ENCODE measurements around the gene DDX21. TPM values are rescaled to one million over a fixed set of nuclear protein-coding genes. Genes with fewer than 3 reads are reported as not detected.

DDX21 gene
- total RNA-seq, 4 donors from 2014 or later: 8.8 to 29.5 (median 17.0) TPM

DNA sequence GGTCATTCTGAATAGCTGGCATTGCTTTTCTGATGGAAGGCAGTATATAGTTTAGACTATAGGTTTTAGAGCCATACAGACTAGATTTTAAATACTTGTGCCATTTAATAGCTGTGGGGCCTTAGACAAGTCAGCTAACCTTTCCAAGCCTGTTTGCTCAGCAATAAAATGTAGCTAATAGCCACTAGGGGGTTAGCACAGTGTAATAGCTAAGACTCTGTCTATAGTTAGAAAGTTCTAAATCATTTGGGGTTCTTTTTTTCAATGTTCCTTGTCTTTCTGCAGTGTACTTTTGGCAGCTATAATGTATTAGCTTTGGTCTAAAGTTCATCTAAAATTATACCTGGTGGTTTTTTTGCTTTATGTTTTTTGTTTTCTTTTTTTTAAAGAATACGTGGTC is 25.1 kb downstream of the DDX21 start:
- no peaks in the 10 kb centered on the region for H3K4me1 ChIP-seq
- WGBS, 2 donors (ENCODE audit: low coverage in 1 of 2): 92 to 100% methylated on average over 1 of the region's 1 CpG
- no peaks in the 10 kb centered on the region for H3K9me3 ChIP-seq
- peaks cover 0 to 68% (median 26%) of the 10 kb centered on the region in 4 donors for H3K36me3 ChIP-seq
- H3K4me3 ChIP-seq: no peak overlapping the region
- intact Hi-C loops (cut with DNase I; ENCODE audit: low total_unique reads) (no loop called here), in situ Hi-C loops (cut with MboI; ENCODE audit: low pct_ligation_motif_present in 1 of 4, low pct_unique_long_range_greater_than_20kb in 1 of 4, low sequenced_read_pairs in 3 of 4) (loop anchor here in 3 of 4 donors (25.0 kb wide), 2 partner anchors 131 to 406 kb away; partner anchors contain the start of gene VPS26A (in 1 of the 3))
- H3K27ac ChIP-seq: no peak overlapping the region
- DNase-seq: no peak
- TF ChIP-seq CTCF (IDR thresholded peaks at IDR 0.05): peak in 1 of 5 experiments; percentile 14
- no peak for TF ChIP-seq EP300 (IDR thresholded peaks at IDR 0.05; ENCODE audit: low read depth)
- no peaks in the 10 kb centered on the region for H3K27me3 ChIP-seq

DNA sequence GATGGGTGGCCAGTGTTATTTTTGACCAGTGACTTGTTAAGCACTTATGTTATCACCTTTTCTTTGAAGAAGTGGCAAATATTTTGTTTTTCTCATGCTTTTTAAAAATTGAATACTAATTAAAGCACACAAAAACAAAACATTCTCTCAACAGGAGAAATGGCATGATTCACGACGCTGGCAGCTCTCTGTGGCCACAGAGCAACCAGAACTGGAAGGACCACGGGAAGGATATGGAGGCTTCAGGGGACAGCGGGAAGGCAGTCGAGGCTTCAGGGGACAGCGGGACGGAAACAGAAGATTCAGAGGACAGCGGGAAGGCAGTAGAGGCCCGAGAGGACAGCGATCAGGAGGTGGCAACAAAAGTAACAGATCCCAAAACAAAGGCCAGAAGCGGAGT is 26.4 kb downstream of the DDX21 start:
- no peaks in the 10 kb centered on the region for H3K9me3 ChIP-seq
- intact Hi-C loops (cut with DNase I; ENCODE audit: low total_unique reads) (no loop called here), in situ Hi-C loops (cut with MboI; ENCODE audit: low pct_ligation_motif_present in 1 of 4, low pct_unique_long_range_greater_than_20kb in 1 of 4, low sequenced_read_pairs in 3 of 4) (loop anchor here in 3 of 4 donors (25.0 kb wide), 2 partner anchors 130 to 405 kb away; partner anchors contain the start of gene VPS26A (in 1 of the 3))
- H3K4me1 ChIP-seq: no peaks in the 10 kb centered on the region
- WGBS, 2 donors (ENCODE audit: low coverage in 1 of 2): 91 to 93% methylated on average over 11 of the region's 11 CpGs
- no peak overlapping the region for H3K27ac ChIP-seq
- TF ChIP-seq POLR2AphosphoS5 (IDR thresholded peaks at IDR 0.05): no peak
- no peak for TF ChIP-seq EP300 (IDR thresholded peaks at IDR 0.05; ENCODE audit: low read depth)
- no peak for TF ChIP-seq CTCF (IDR thresholded peaks at IDR 0.05)
- no peak for TF ChIP-seq POLR2A (IDR thresholded peaks at IDR 0.05)
- H3K4me3 ChIP-seq: no peak overlapping the region
- no peaks in the 10 kb centered on the region for H3K27me3 ChIP-seq
- peaks cover 0 to 56% (median 22%) of the 10 kb centered on the region in 4 donors for H3K36me3 ChIP-seq
- no peak for DNase-seq

DNA sequence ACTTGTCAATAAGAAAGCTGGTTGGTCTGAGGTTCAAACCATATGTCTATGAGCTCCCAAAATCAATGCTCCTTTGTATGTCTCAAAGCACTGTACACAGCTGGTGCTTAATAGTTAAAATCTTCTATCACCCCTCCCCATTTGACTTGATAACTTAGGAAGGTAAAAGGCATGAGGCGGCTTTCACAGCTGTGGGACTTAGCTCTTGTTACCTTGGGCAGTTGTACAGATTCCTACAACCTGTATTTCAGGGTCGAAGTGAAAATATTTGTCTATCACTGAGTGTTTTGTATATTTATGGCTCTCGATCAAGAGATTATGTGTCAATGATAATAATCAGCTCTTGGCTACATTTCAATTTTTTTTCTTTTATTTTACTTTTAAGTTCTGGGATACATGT is 31.6 kb downstream of the DDX21 start:
- Histone ChIP-seq H3K4me1 (peaks cover 5 to 36% (median 28%) of the 10 kb centered on the region in 4 donors), H3K4me3 (peak overlapping the region in 1 of 4 donors; percentile 73), H3K9me3 (no peaks in the 10 kb centered on the region), H3K27ac (no peak overlapping the region), H3K27me3 (no peaks in the 10 kb centered on the region), H3K36me3 (peaks cover 0 to 8% (median 1%) of the 10 kb centered on the region in 4 donors)
- intact Hi-C loops (cut with DNase I; ENCODE audit: low total_unique reads) (no loop called here), in situ Hi-C loops (cut with MboI; ENCODE audit: low pct_ligation_motif_present in 1 of 4, low pct_unique_long_range_greater_than_20kb in 1 of 4, low sequenced_read_pairs in 3 of 4) (loop anchor here in 3 of 4 donors (25.0 kb wide), 2 partner anchors 125 to 400 kb away; partner anchors contain the start of gene VPS26A (in 1 of the 3))
- TF ChIP-seq POLR2A (IDR thresholded peaks at IDR 0.05): no peak
- no peak for TF ChIP-seq EP300 (IDR thresholded peaks at IDR 0.05; ENCODE audit: low read depth)
- WGBS, 2 donors (ENCODE audit: low coverage in 1 of 2): 72 to 89% methylated on average over 3 of the region's 3 CpGs
- no peak for DNase-seq

- intact Hi-C loops (cut with DNase I; ENCODE audit: low total_unique reads) (no loop called here), in situ Hi-C loops (cut with MboI; ENCODE audit: low pct_ligation_motif_present in 1 of 4, low pct_unique_long_range_greater_than_20kb in 1 of 4, low sequenced_read_pairs in 3 of 4) (loop anchor here in 3 of 4 donors (25.0 kb wide), 2 partner anchors 124 to 399 kb away; partner anchors contain the start of gene VPS26A (in 1 of the 3))
- Histone ChIP-seq H3K4me1 (peaks cover 5 to 45% (median 33%) of the 10 kb centered on the region in 4 donors), H3K9me3 (no peaks in the 10 kb centered on the region), H3K4me3 (peak within 1 kb of the TSS; percentile 68 to 89 (median 74)), H3K27me3 (no peaks in the 10 kb centered on the region), H3K27ac (peak within 1 kb of the TSS; percentile 88 to 93 (median 89)), H3K36me3 (no peaks in the 10 kb centered on the region)
- TF ChIP-seq POLR2AphosphoS5 (IDR thresholded peaks at IDR 0.05): peak; percentile 95 to 98 (median 95)
- no peak for TF ChIP-seq EP300 (IDR thresholded peaks at IDR 0.05; ENCODE audit: low read depth)
- peak; percentile 93 for TF ChIP-seq POLR2A (IDR thresholded peaks at IDR 0.05)
- TF ChIP-seq CTCF (IDR thresholded peaks at IDR 0.05): peak in 4 of 5 experiments; percentile 20 to 47 (median 36)
- peak; percentile 94 for DNase-seq
- WGBS, 2 donors (ENCODE audit: low coverage in 1 of 2): 2% methylated on average over 35 of the region's 62 CpGs; no CpG with 5 or more reads in 1 of the 2 donors
Observed at GRCh38 chr10:68988530-68989316, 32.8 kb downstream of the DDX21 start, which contains the start of gene KIFBP. Gene KIFBP (plus strand): TSS chr10:68988803. CDS start chr10:68988833, 30 bp downstream.
